ENCODE data around the gene MRPL44. TPM values are rescaled to one million over a fixed set of nuclear protein-coding genes. Genes with fewer than 3 reads are reported as not detected.

The MRPL44 gene
- total RNA-seq, 1 donor from 2014 or later, result 32.6 TPM

DNA sequence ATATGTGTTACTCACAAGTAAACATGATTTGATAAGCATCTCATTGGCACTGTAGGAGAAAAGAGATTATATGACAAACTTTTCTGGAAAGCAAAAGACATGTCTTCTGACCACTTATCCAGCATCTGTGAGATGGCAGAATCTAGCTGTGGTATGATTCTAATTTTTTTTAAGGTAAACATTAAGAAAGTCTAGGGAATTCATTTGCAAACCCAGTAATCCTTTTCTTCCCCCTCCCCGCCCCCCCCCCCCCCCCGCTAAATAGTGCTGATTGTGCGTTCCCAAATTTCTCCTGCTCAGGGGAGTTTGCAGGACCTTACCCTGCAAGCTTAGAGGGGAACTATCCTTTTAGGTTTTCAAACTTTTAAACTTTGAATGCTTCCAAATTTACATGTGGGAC is 12.1 kb downstream of the MRPL44 start:
- H3K36me3 ChIP-seq (ENCODE audit: insufficient read depth, low read length), result peaks cover 8% of the 10 kb centered on the region
- no peak overlapping the region for H3K9ac ChIP-seq (ENCODE audit: low read length)
- DNase-seq (ENCODE audit: low read depth) (no peak), FAIRE-seq (no peak)
- no peak overlapping the region for H3K4me2 ChIP-seq (ENCODE audit: low read length)
- TF ChIP-seq EZH2 (IDR thresholded peaks at IDR 0.05; ENCODE audit: insufficient read depth, low read length), result no peak
- TF ChIP-seq, protein P1, sequence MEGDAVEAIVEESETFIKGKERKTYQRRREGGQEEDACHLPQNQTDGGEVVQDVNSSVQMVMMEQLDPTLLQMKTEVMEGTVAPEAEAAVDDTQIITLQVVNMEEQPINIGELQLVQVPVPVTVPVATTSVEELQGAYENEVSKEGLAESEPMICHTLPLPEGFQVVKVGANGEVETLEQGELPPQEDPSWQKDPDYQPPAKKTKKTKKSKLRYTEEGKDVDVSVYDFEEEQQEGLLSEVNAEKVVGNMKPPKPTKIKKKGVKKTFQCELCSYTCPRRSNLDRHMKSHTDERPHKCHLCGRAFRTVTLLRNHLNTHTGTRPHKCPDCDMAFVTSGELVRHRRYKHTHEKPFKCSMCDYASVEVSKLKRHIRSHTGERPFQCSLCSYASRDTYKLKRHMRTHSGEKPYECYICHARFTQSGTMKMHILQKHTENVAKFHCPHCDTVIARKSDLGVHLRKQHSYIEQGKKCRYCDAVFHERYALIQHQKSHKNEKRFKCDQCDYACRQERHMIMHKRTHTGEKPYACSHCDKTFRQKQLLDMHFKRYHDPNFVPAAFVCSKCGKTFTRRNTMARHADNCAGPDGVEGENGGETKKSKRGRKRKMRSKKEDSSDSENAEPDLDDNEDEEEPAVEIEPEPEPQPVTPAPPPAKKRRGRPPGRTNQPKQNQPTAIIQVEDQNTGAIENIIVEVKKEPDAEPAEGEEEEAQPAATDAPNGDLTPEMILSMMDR (IDR thresholded peaks at IDR 0.05; ENCODE audit: insufficient read depth, low read depth, low read length), result no peak
- no peaks in the 10 kb centered on the region for H3K9me3 Mint-ChIP-seq (ENCODE audit: unreplicated experiment)
- H3K4me1 ChIP-seq (ENCODE audit: insufficient read depth, low read length), result peaks cover 8% of the 10 kb centered on the region
- H3K36me3 Mint-ChIP-seq (ENCODE audit: low read depth, unreplicated experiment), result no peaks in the 10 kb centered on the region
- no peak overlapping the region for H2AFZ ChIP-seq (ENCODE audit: low read depth, low read length)
- no peaks in the 10 kb centered on the region for H3K27me3 ChIP-seq (ENCODE audit: insufficient read depth, low read length)
- H4K20me1 ChIP-seq (ENCODE audit: insufficient read depth, low read length), result no peaks in the 10 kb centered on the region
- H3K4me3 Mint-ChIP-seq (ENCODE audit: unreplicated experiment), result no peak overlapping the region
- no peak overlapping the region for H3K27ac ChIP-seq (ENCODE audit: low read depth, low read length)
- no peaks in the 10 kb centered on the region for H3K9me3 ChIP-seq (ENCODE audit: insufficient read depth, low read depth, low read length)
- H3K79me2 ChIP-seq (ENCODE audit: insufficient read depth, low read length), result peaks cover 9% of the 10 kb centered on the region
- no peaks in the 10 kb centered on the region for H3K27me3 Mint-ChIP-seq (ENCODE audit: low read depth, unreplicated experiment)
- no peak overlapping the region for H3K4me3 ChIP-seq (ENCODE audit: insufficient read depth, low read depth, low read length)
- no peak overlapping the region for H3K27ac Mint-ChIP-seq (ENCODE audit: unreplicated experiment)
- peaks cover 9% of the 10 kb centered on the region for H3K4me1 Mint-ChIP-seq (ENCODE audit: low read depth, unreplicated experiment)

DNA sequence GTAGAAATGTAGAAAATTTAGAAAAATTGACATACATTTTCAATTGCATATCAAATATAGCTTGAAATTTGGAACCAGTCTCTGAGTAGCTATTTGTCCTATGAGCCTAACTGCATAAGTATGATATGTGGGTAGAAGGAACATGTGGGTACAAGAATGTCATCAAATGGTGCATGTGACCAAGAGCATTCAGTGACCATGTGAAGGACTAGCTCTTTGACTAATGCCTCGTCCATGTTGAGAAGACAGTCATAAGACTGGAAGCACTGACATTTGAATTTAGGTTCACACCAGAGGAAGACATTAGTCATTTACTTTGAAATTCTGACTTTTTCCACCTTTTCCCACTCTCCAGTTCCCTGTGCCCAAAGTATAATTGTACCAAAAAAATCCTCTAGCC is 12.6 kb downstream of the MRPL44 start:
- peaks cover 9% of the 10 kb centered on the region for H3K4me1 Mint-ChIP-seq (ENCODE audit: low read depth, unreplicated experiment)
- peaks cover 9% of the 10 kb centered on the region for H3K36me3 ChIP-seq (ENCODE audit: insufficient read depth, low read length)
- FAIRE-seq (no peak), DNase-seq (ENCODE audit: low read depth) (peak; percentile 15)
- peaks cover 8% of the 10 kb centered on the region for H3K4me1 ChIP-seq (ENCODE audit: insufficient read depth, low read length)
- H3K9ac ChIP-seq (ENCODE audit: low read length), result no peak overlapping the region
- no peaks in the 10 kb centered on the region for H3K27me3 Mint-ChIP-seq (ENCODE audit: low read depth, unreplicated experiment)
- no peaks in the 10 kb centered on the region for H3K9me3 ChIP-seq (ENCODE audit: insufficient read depth, low read depth, low read length)
- H3K9me3 Mint-ChIP-seq (ENCODE audit: unreplicated experiment), result no peaks in the 10 kb centered on the region
- H3K4me2 ChIP-seq (ENCODE audit: low read length), result no peak overlapping the region
- H3K27ac ChIP-seq (ENCODE audit: low read depth, low read length), result no peak overlapping the region
- H2AFZ ChIP-seq (ENCODE audit: low read depth, low read length), result no peak overlapping the region
- H3K27ac Mint-ChIP-seq (ENCODE audit: unreplicated experiment), result peak overlapping the region; percentile 55
- no peaks in the 10 kb centered on the region for H3K27me3 ChIP-seq (ENCODE audit: insufficient read depth, low read length)
- peaks cover 9% of the 10 kb centered on the region for H3K79me2 ChIP-seq (ENCODE audit: insufficient read depth, low read length)
- no peak for TF ChIP-seq EZH2 (IDR thresholded peaks at IDR 0.05; ENCODE audit: insufficient read depth, low read length)
- TF ChIP-seq, protein P1 (IDR thresholded peaks at IDR 0.05; ENCODE audit: insufficient read depth, low read depth, low read length), result no peak
- H3K4me3 ChIP-seq (ENCODE audit: insufficient read depth, low read depth, low read length), result no peak overlapping the region
- H3K4me3 Mint-ChIP-seq (ENCODE audit: unreplicated experiment), result no peak overlapping the region
- H4K20me1 ChIP-seq (ENCODE audit: insufficient read depth, low read length), result no peaks in the 10 kb centered on the region
- no peaks in the 10 kb centered on the region for H3K36me3 Mint-ChIP-seq (ENCODE audit: low read depth, unreplicated experiment)

DNA sequence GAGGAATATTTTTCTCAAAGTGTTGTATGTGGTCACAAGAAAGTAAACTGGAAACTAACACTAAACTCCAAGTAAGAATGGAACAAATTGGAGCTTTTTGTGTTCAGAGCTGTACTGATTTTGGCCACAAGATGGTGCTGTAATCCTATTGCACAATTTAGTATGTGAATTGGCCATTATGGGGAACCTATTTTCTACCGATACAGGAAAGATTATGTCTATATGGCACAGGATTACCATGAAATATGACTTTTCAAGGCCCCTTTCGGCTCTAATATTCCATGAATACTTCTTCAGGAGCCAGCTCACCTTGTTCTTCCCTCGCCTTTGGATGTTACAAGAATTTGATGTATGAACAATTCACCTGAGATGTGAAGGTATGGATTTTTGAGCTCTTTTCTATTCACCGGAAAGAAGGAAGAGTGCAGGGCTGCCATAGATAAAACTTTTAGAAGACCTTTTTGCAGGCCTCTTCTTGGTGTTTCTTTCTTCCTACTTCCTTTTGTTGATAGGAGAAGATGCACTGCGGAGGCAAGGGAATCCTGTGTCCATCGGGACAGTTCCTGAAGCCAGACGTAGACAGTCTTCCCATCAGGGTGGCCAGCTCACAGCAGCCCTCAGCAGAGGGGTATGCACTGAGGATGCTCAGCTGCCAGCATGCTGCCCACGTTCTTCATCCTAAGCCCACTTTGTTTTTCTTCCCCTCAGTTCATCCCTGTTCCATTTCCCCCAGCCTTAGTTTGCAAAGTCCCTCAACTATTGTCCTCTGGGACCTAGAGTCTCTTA is 13.3 kb downstream of the MRPL44 start:
- DNase-seq (ENCODE audit: low read depth), result peak; percentile 25
- Histone ChIP-seq H2AFZ (ENCODE audit: low read depth, low read length) (no peak overlapping the region), H3K4me3 (ENCODE audit: insufficient read depth, low read depth, low read length) (no peak overlapping the region), H3K4me2 (ENCODE audit: low read length) (no peak overlapping the region), H3K9ac (ENCODE audit: low read length) (no peak overlapping the region), H3K27ac (ENCODE audit: low read depth, low read length) (no peak overlapping the region), H3K79me2 (ENCODE audit: insufficient read depth, low read length) (peaks cover 3% of the 10 kb centered on the region), H3K9me3 (ENCODE audit: insufficient read depth, low read depth, low read length) (no peaks in the 10 kb centered on the region), H3K4me1 (ENCODE audit: insufficient read depth, low read length) (peaks cover 8% of the 10 kb centered on the region), H3K36me3 (ENCODE audit: insufficient read depth, low read length) (peaks cover 9% of the 10 kb centered on the region), H3K27me3 (ENCODE audit: insufficient read depth, low read length) (no peaks in the 10 kb centered on the region), H4K20me1 (ENCODE audit: insufficient read depth, low read length) (no peaks in the 10 kb centered on the region)
- FAIRE-seq, result peak; percentile 93
- Mint-ChIP-seq H3K4me1 (ENCODE audit: low read depth, unreplicated experiment) (peaks cover 9% of the 10 kb centered on the region), H3K4me3 (ENCODE audit: unreplicated experiment) (no peak overlapping the region), H3K9me3 (ENCODE audit: unreplicated experiment) (no peaks in the 10 kb centered on the region), H3K36me3 (ENCODE audit: low read depth, unreplicated experiment) (no peaks in the 10 kb centered on the region), H3K27ac (ENCODE audit: unreplicated experiment) (no peak overlapping the region), H3K27me3 (ENCODE audit: low read depth, unreplicated experiment) (no peaks in the 10 kb centered on the region)
- no peak for TF ChIP-seq EZH2 (IDR thresholded peaks at IDR 0.05; ENCODE audit: insufficient read depth, low read length)
- TF ChIP-seq, protein P1 (IDR thresholded peaks at IDR 0.05; ENCODE audit: insufficient read depth, low read depth, low read length), result peak; percentile 97

Measured in astrocyte (in vitro differentiated cells and primary cell).